AG09309 (cell line): ENCODE results near the gene MTHFD1L.
A peak's percentile ranks its signal among the peaks of the same experiment; 100 is the strongest.
"Not testable (repeated sequence)": the region's sequence is repeated elsewhere in the genome, so short reads cannot be mapped to it uniquely, and the experiment has no call there.

ENCODE experiments used
- DNase-seq: peaks from one replicate; pipeline ENCODE4 v3.0.0-alpha.2; 2010; ENCODE audit warnings: low read depth
- H3K4me3 ChIP-seq: 2 replicates; pipeline ENCODE4 v1.5.1; 2011; ENCODE audit warnings: mild to moderate bottlenecking, low read depth, low read length, moderate library complexity; ENCODE audit not compliant: control insufficient read depth
- CTCF ChIP-seq: IDR thresholded peaks from 2 replicates; pipeline ENCODE4 v1.5.1; 2011; ENCODE audit warnings: mild to moderate bottlenecking, low read depth, low read length, inconsistent platforms; ENCODE audit not compliant: insufficient read depth, control insufficient read depth; ENCODE audit errors: missing control alignments

Gene MTHFD1L

GRCh38 chr6:150865406-150866146, at the start of gene MTHFD1L:
Gene MTHFD1L, plus strand, starts transcription at chr6:150865702. Its CDS starts 121 bp downstream, at chr6:150865823.
- DNase-seq: peak; percentile 70
- peak within 1 kb of the TSS; percentile 71 for H3K4me3 ChIP-seq
- peak; percentile 47 for TF ChIP-seq CTCF

- H3K4me3 ChIP-seq, DNase-seq: not testable (repeated sequence)
These were observed 48.9 kb upstream of the MTHFD1L start for GRCh38 chr6:150816554-150816953.

- no peak for DNase-seq
- no peak for TF ChIP-seq CTCF
- no peak overlapping the region for H3K4me3 ChIP-seq
These were observed 42.6 kb upstream of the MTHFD1L start for GRCh38 chr6:150822932-150823331.

- TF ChIP-seq CTCF: no peak
- no peak for DNase-seq
- H3K4me3 ChIP-seq: no peak overlapping the region
These were observed 38.7 kb upstream of the MTHFD1L start for GRCh38 chr6:150826788-150827187.

- DNase-seq, H3K4me3 ChIP-seq: not testable (repeated sequence)
These were observed 37.4 kb upstream of the MTHFD1L start for GRCh38 chr6:150828107-150828506.

GRCh38 chr6:150830439-150831165, 34.9 kb upstream of the MTHFD1L start:
- TF ChIP-seq CTCF: no peak
- no peak for DNase-seq
- no peak overlapping the region for H3K4me3 ChIP-seq

GRCh38 chr6:150831577-150831976, 33.9 kb upstream of the MTHFD1L start:
- no peak for TF ChIP-seq CTCF
- no peak overlapping the region for H3K4me3 ChIP-seq
- DNase-seq: no peak
